Stimulated activated CD8-positive, alpha-beta memory T cell treated with anti-CD3 and anti-CD28 coated beads, Interleukin-15, amount 100 ng/mL, for 1 hour (primary cell): ENCODE results near the gene RNF225.
"Not testable (repeated sequence)": the region's sequence is repeated elsewhere in the genome, so short reads cannot be mapped to it uniquely, and the experiment has no call there.

Experiments used
- DNase-seq: peaks from one replicate; pipeline ENCODE4 v3.0.0-alpha.2; 2020; ENCODE audit warnings: low read depth

Gene RNF225

DNA sequence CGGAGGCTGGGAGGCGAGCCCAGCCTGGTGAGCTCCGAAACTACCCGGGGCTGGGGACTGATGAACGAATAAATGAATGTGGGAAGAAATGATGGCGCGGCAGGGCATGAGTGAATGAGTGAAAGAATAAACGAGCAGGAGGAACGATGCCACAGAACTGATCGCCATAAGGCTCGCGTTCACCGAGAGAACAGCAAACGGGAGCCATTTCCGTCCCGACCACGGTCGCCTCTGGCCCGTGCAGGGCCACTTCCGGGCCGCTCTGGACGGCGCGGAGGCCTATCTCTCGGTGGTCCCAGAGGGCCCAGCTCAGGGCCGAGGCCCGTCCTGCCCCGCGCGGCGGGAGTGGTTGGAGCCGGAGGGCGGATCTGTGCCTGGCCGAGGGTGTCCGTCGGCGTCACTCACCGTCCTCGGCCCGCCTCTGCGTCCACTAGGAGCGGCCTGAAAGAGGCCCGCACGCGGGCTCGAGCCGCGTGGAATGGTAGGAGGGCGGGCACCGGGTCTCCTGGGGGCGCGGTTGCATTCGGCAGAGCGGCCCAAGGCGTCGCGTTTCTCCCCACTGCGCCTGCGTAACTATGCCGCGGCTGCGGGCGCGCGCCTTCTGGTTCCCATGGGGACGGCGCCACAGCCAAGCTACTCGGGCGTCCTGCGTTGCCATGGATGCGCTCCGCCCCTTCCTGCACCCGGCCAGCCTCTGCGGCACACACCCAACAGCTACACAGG lies 33.0 kb upstream of the RNF225 start, which contains the start of gene ZNF497:
TSS of gene ZNF497 (minus strand) at position 480 of the 723 bp plus-strand sequence. CDS start 5,116 bp downstream, outside the sequence.
- DNase-seq: peak; percentile 91

- no peak for DNase-seq
Observed at GRCh38 chr19:58364146-58364545, 31.3 kb upstream of the RNF225 start.

DNA sequence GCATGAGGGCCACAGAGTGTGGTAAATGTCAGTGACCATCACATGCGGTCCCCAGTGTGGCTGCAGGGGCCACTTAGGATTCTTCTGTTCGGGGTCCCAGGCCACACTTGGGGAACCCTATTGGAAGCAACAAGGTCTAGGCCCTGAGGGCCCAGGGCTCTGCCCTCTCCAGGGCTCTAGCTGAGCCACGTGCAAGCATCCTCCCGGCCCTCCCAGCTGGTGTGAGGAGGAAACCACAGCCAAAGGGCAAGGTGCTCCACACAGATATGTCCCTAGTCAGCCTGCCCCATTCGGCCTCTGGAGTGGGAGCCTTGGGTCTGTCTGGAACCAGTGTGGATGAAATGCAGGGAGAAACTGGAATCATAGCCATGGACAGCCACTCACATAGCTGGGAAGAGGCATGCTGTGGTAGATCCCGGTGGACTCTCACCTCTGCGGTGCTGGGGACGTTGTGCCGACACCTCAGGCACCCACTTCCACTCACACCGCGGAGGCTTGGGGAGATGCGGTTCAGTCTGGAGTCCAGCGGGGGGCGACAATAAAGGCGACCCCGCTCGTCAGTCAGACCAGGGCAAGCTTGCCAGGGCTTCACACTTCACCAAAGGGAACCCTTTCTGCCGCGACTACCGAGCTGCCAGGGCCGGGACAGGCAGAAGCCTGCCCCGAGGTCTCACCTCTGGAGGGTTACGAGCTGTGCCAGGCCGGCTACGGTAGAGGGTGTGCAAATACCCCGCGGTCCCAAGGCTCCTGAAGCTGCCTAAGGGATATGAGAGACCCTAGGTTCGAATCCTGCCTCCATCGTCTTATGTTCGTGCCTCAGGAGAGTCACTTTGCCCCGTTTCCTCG lies 28.6 kb upstream of the RNF225 start:
- no peak for DNase-seq

GRCh38 chr19:58367698-58368454 lies 27.6 kb upstream of the RNF225 start:
- DNase-seq: no peak

- no peak for DNase-seq
Observed at GRCh38 chr19:58368561-58369360, 26.7 kb upstream of the RNF225 start.

DNA sequence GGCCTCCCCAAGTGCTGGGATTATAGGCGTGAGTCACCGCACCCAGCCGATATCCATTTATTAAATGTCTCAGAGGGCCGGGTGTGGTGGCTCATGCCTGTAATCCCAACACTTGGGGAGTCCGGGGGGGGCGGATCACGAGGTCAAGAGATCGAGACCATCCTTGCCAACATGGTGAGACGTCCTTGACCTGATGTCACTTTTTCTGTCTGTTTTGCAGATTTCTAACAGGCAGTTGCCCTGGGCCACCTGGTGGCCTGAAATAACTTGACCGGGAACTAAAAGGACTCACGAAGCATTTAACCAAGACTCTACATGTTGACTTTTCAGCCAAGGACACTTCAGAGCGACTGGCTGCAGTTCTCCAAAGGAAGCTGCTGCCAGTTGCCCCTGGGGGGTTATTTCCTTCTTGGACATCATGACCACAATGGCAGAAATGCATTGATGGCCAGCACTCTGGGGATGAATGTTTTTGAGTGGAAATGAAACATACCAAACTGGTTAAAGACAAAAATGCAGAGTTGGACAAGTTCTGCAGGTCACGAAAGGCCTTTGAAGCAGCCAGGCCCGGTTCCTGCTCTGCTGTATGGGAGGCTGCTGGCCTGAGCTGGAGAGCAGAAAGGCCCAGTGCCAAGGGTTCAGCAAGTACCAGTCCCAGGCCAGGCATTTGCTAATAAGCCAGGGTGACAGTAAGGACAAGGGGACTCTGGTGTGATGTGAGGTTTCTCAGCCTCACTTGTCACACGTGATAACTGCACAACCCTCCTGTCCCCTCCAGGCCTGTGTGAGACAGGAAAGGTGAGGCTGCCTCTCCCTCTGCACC lies 22.9 kb upstream of the RNF225 start:
- DNase-seq: no peak

- DNase-seq: no peak
Observed at GRCh38 chr19:58374200-58374599, 21.3 kb upstream of the RNF225 start.

GRCh38 chr19:58376724-58377123 lies 18.7 kb upstream of the RNF225 start:
- not testable (repeated sequence) for DNase-seq

- no peak for DNase-seq
Observed at GRCh38 chr19:58379246-58379645, 16.2 kb upstream of the RNF225 start.

DNA sequence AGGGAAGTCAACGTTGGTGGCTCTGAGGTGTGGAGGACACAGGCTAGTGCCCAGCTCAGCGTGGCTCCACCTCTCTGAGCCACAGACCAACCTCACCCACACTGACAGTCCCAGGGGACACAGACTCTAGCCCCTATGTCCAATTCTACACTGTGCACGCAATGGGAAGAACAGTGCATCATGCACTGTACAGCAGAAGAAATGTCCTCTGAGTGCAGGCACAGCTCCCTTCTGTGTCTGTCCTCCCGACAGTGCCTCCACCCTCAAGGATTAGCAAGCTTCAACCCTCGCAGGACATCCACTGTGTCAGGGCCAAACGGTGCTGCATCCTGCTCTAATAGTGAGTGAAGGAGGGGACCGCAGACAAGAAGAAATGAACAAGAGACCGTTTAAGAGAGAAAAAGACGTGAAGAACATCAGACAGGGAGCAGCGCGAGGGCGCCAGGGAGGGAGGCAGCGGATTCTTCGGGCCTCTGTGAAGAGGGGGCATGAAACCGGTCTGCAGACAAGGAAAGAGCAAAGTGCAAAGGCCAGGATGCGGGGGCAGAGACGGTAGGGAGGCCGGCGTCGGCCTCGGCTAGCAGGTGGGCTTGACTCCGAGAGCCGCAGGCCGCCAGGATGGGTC lies 15.3 kb upstream of the RNF225 start:
- DNase-seq: no peak

GRCh38 chr19:58380662-58381459 lies 14.6 kb upstream of the RNF225 start, which contains the start of gene ZNF837:
ZNF837 (minus strand) TSS chr19:58381030; CDS start chr19:58369332, 11,698 bp downstream.
- DNase-seq: peak; percentile 95

- no peak for DNase-seq
Observed at GRCh38 chr19:58381460-58382212, 13.8 kb upstream of the RNF225 start.

- DNase-seq: no peak
Observed at GRCh38 chr19:58382997-58383603, 12.4 kb upstream of the RNF225 start.

DNA sequence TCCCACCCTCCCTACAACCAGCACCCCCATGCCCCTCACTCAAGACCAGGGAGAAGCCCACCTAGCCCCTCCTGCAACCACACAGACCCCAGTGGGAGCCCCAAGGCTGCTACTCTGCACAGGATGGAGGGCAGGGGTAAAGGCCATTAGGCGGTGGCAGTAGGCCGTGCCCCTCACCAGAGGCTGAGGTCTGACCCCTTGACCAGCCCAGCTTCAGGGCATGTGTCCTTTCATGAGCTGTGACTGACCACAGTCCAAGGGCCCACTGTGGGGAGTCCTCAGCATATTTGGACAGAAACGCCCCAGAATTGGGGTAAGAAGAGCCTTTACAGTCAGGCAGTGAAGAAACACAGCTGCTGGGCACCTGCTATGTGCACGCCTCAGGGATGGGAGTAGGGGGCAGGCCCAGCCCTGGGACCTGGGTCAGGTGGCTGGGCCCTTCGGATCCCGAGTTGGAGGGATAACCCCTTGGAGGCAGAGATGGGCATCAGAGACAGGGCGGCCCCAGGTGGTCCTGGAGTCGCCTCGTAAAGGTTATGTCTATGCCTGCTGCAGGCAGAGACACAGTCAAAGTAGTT lies 10.1 kb upstream of the RNF225 start:
- DNase-seq: no peak

DNA sequence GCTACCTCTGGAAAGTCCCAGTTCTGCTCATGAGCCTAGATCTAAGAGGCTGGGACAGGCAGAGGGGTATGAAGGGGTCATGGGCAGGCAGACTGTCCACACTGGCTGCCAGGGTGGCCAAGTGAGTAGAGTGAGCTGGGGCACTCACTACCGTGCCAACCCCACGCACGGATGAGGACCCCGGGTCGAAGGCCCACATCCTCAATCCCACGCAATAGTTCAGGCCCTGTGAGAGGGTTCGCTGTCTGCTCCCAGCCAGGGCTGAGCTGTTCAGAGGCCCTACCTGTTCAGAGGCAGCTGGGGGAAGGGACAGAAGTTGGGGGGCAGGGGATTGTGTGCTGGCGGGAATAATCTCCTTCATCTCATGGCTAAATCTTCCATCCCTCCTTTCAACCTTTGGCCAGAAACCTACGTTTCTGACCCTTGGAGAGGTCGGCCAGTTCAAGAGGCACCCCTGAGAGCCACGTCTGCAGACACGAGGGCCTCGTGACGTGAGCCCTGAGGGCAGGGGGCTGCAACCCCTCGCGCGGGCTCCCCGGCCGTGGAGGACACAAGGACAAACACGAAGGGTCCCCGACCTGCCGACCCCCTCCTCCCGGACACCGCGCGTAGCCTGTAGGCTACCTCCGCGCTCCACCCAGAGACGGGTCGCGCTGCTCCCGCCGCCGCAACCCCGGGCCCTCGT lies 9.4 kb upstream of the RNF225 start:
- DNase-seq: no peak

- DNase-seq: peak; percentile 92
Observed at GRCh38 chr19:58386576-58387337, 8.7 kb upstream of the RNF225 start, which contains the start of gene RPS5. RPS5 (plus strand) TSS chr19:58387269; CDS start chr19:58388138, 869 bp downstream.
